BLaER1 (cell line): ENCODE data around the gene SMO.

Experiments used
- H3K27ac ChIP-seq: shearing (Covaris generic); formaldehyde crosslinking; 2 replicates; pipeline ENCODE4 v1.8.1; 2022
- H3K27me3 ChIP-seq: shearing (Covaris generic); formaldehyde crosslinking; 2 replicates; pipeline ENCODE4 v1.8.1; 2022
- H3K36me3 ChIP-seq: shearing (Covaris generic); formaldehyde crosslinking; 2 replicates; pipeline ENCODE4 v1.8.1; 2022
- H3K4me1 ChIP-seq: shearing (Covaris generic); formaldehyde crosslinking; 2 replicates; pipeline ENCODE4 v1.8.1; 2022
- H3K4me2 ChIP-seq: shearing (Covaris generic); formaldehyde crosslinking; 2 replicates; pipeline ENCODE4 v1.8.1; 2022
- H3K4me3 ChIP-seq: shearing (Covaris generic); formaldehyde crosslinking; 2 replicates; pipeline ENCODE4 v1.8.1; 2022
- H3K9ac ChIP-seq: shearing (Covaris generic); formaldehyde crosslinking; 2 replicates; pipeline ENCODE4 v1.8.1; 2022
- H3K9me3 ChIP-seq: shearing (Covaris generic); formaldehyde crosslinking; 2 replicates; pipeline ENCODE4 v1.8.1; 2022
- H4K20me1 ChIP-seq: shearing (Covaris generic); formaldehyde crosslinking; 2 replicates; pipeline ENCODE4 v1.8.1; 2022
- Cebpa-rat ChIP-seq: shearing (Covaris generic); IDR thresholded peaks from 2 replicates; pipeline ENCODE4 v1.8.1; 2022

SMO gene

DNA sequence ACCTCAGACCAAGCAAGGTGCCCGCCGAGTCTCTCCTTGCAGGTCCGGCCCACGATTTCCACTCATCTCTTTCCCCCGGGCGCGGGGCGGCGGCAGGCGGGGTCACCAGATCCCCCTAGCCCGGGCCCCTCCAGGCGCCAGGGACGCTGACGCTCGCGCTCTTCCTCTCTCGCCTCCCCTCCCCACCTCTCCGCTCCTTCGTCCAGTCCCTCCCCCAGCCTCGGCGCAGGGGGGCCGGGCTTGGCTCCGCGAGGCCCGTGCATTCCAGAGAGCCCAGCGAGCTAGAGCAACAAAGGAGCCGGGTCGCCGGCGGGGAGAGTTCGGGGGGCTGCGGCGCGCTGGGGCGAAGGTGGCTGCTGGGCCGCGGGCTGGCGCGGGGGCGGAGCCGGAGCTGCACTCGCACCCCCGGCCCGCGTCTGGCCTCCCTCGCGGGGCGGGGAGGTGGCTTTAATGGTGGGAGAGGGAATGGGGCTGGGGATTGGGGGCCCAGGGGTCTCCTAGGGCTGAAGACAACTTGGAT is at the start of gene SMO:
SMO (plus strand) TSS at position 262 of the 520 bp plus-strand sequence. CDS start 519 bp downstream, outside the sequence.
- Histone ChIP-seq H3K27ac (peak within 1 kb of the TSS; percentile 91), H3K9me3 (no peaks in the 10 kb centered on the region), H3K36me3 (peaks cover 16% of the 10 kb centered on the region), H3K4me3 (peak within 1 kb of the TSS; percentile 96), H3K27me3 (peaks cover 34% of the 10 kb centered on the region), H3K9ac (peak within 1 kb of the TSS; percentile 91), H4K20me1 (peaks cover 32% of the 10 kb centered on the region), H3K4me1 (peaks cover 36% of the 10 kb centered on the region), H3K4me2 (peak within 1 kb of the TSS; percentile 92)
- no peak for TF ChIP-seq Cebpa-rat

DNA sequence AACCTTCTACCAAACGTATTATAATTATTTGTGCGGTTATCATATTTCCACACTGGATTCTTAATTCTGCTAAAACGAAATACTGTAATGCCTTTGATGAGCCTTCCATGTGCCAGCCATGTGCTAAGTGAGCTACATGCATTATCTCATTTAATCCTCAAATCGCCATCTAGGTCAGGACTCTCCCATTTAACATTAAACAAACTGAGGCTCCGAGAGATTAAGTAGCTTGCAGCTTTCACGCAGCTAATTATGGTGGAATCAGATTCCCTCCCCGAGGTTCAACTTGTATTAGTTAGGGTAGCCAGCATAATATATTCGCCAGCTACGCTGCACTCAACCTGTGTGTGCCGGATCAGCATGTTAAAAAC is 44.7 kb upstream of the SMO start:
- Histone ChIP-seq H3K9ac (no peak overlapping the region), H3K4me2 (peak overlapping the region; percentile 92), H3K27ac (no peak overlapping the region), H3K4me1 (peaks cover 54% of the 10 kb centered on the region), H3K27me3 (peaks cover 13% of the 10 kb centered on the region; the same call in 1 of the 2 replicates), H3K36me3 (peaks cover 5% of the 10 kb centered on the region; the same call in 1 of the 2 replicates), H3K4me3 (peak overlapping the region; percentile 88), H4K20me1 (no peaks in the 10 kb centered on the region), H3K9me3 (no peaks in the 10 kb centered on the region)
- TF ChIP-seq Cebpa-rat: no peak

DNA sequence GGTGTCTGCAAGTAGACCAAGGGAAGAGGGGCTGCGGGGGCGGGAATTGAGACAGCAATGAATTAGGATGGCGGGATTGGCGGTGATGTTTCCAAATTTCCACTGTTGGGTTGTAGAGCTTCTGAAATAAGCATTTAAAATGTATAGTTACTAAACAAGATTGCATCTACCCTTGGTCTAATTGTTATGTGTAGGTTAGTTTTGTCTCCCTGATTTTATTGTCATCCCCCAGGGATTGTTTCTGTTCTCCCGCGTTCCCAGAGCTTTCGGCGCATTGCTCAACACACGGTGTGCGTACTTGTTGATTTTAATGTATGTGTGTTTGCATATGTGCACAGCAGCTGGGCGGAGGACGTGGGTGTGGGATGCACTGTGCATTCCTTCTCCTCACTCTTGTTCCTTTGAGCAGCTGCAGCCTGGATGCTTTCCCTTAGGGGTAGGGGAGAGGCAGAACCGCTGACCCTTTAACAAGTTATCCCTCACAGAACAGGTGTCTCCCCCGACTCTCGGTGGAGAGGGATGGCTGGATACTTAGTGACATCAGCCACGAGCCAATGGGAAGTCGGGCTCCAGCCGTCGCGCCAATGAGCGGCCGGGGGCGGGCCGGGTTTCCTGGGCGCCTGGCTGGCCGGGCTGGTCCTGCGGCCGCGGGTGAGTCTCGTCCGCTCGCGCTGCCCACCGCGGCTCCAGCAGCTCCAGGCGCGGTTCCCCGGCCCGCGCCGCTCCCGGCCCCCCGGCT is 44.2 kb upstream of the SMO start, which contains the start of gene TSPAN33:
TSPAN33 (plus strand) TSS at position 613 of the 739 bp plus-strand sequence. CDS start 274 bp downstream, outside the sequence.
- Histone ChIP-seq H3K9me3 (no peaks in the 10 kb centered on the region), H3K27ac (peak within 1 kb of the TSS; percentile 72)
- TF ChIP-seq Cebpa-rat: no peak

DNA sequence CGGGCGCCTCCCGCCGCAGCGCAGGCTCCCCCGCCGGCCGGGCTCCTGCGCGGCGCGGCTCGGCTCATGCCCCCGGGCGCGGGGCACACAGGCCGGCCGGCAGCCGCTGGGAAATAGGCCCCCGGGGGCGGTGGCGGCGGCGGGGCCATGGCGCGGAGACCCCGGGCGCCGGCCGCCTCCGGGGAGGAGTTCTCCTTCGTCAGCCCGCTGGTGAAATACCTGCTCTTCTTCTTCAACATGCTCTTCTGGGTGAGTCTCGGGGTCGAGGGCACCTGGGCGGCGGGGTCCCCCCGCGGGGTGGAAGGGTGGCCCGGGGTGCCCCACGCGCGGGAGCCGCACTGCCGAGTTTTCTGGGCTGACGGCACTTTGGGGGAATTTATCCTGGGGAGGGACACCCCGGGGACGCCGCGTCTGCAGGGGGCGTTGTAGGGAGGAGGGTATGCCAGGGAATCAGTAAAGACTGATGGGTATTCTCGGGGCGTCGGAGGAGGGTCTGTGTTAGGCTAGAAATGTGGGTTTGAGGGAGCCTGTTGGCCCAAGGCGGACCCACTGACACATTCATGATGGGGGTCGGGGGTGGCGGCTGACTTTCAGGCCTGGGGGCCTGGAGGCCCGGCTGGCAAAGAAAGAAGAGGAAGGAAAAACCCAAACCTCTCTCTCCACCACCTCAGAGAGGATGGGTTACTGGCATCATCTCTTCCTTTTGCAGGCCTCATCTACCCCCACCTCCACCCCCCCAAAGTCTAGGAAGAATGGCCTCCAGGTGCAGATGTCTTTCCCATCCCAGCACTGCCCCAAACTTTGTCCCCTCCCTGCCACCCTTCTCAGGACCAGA is 43.4 kb upstream of the SMO start:
- Histone ChIP-seq H3K36me3 (peaks cover 5% of the 10 kb centered on the region; the same call in 1 of the 2 replicates), H3K27me3 (peaks cover 13% of the 10 kb centered on the region; the same call in 1 of the 2 replicates), H3K27ac (peak overlapping the region; percentile 72), H4K20me1 (no peaks in the 10 kb centered on the region; the same call in 1 of the 2 replicates), H3K4me2 (peak overlapping the region; percentile 92), H3K9ac (peak overlapping the region; percentile 82), H3K4me3 (peak overlapping the region; percentile 88), H3K9me3 (no peaks in the 10 kb centered on the region), H3K4me1 (peaks cover 57% of the 10 kb centered on the region)
- TF ChIP-seq Cebpa-rat: no peak

More for the DNA sequence above, 44.2 kb upstream of the SMO start, which contains the start of gene TSPAN33:
- Histone ChIP-seq H3K4me1 (peaks cover 56% of the 10 kb centered on the region), H3K9ac (peak within 1 kb of the TSS; percentile 82), H3K36me3 (peaks cover 5% of the 10 kb centered on the region; the same call in 1 of the 2 replicates), H3K4me2 (peak within 1 kb of the TSS; percentile 92), H4K20me1 (no peaks in the 10 kb centered on the region), H3K27me3 (peaks cover 13% of the 10 kb centered on the region; the same call in 1 of the 2 replicates), H3K4me3 (peak within 1 kb of the TSS; percentile 88)

- Histone ChIP-seq H3K9ac (no peak overlapping the region), H3K4me3 (peak overlapping the region; percentile 88; the same call in 1 of the 2 replicates), H3K4me1 (peaks cover 63% of the 10 kb centered on the region), H3K27me3 (peaks cover 13% of the 10 kb centered on the region; the same call in 1 of the 2 replicates), H3K36me3 (peaks cover 5% of the 10 kb centered on the region; the same call in 1 of the 2 replicates), H3K27ac (no peak overlapping the region), H4K20me1 (no peaks in the 10 kb centered on the region; the same call in 1 of the 2 replicates), H3K4me2 (peak overlapping the region; percentile 92), H3K9me3 (no peaks in the 10 kb centered on the region)
- TF ChIP-seq Cebpa-rat: no peak
These were observed 42.0 kb upstream of the SMO start for GRCh38 chr7:129146237-129146979.

DNA sequence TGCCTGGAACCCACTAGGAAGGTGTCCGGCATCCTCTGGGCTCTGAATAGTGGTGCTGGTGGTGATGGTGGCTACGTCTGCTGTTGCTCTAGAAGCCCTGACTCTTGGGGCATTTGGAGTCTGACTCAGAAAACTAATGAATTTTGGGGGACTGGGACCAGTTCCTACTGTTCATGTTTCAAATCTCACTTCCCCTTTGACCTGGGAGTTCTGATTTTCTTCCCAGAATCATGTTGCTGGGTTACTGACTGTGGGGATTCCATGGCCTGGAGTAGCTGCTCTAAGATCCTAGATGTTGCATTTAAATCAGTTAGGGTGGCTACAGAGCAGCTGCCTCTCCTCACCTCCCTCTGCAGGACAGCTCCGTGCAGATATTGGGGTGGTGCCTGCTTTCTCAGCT is 40.7 kb upstream of the SMO start:
- no peak overlapping the region for H3K9ac ChIP-seq
- no peaks in the 10 kb centered on the region; the same call in 1 of the 2 replicates for H4K20me1 ChIP-seq
- no peak for TF ChIP-seq Cebpa-rat
- H3K4me2 ChIP-seq: no peak overlapping the region
- no peaks in the 10 kb centered on the region for H3K9me3 ChIP-seq
- no peak overlapping the region for H3K4me3 ChIP-seq
- H3K4me1 ChIP-seq: peaks cover 63% of the 10 kb centered on the region
- no peak overlapping the region for H3K27ac ChIP-seq
- H3K27me3 ChIP-seq: peaks cover 13% of the 10 kb centered on the region; the same call in 1 of the 2 replicates
- peaks cover 5% of the 10 kb centered on the region; the same call in 1 of the 2 replicates for H3K36me3 ChIP-seq

- peak overlapping the region; percentile 74 for H3K4me2 ChIP-seq
- peak overlapping the region; percentile 15; the same call in 1 of the 2 replicates for H3K4me3 ChIP-seq
- no peaks in the 10 kb centered on the region for H3K9me3 ChIP-seq
- H3K36me3 ChIP-seq: peaks cover 5% of the 10 kb centered on the region; the same call in 1 of the 2 replicates
- TF ChIP-seq Cebpa-rat: no peak
- no peaks in the 10 kb centered on the region; the same call in 1 of the 2 replicates for H4K20me1 ChIP-seq
- H3K27me3 ChIP-seq: no peaks in the 10 kb centered on the region; the same call in 1 of the 2 replicates
- H3K27ac ChIP-seq: peak overlapping the region; percentile 70
- peaks cover 55% of the 10 kb centered on the region for H3K4me1 ChIP-seq
- H3K9ac ChIP-seq: no peak overlapping the region
These were observed 38.9 kb upstream of the SMO start for GRCh38 chr7:129149511-129149910.

GRCh38 chr7:129150199-129150996 is 38.0 kb upstream of the SMO start:
- Histone ChIP-seq H3K4me2 (peak overlapping the region; percentile 74), H3K27ac (peak overlapping the region; percentile 70), H3K4me1 (peaks cover 52% of the 10 kb centered on the region), H3K9me3 (no peaks in the 10 kb centered on the region), H3K4me3 (peak overlapping the region; percentile 15; the same call in 1 of the 2 replicates), H4K20me1 (no peaks in the 10 kb centered on the region; the same call in 1 of the 2 replicates), H3K9ac (no peak overlapping the region; the same call in 1 of the 2 replicates), H3K27me3 (no peaks in the 10 kb centered on the region), H3K36me3 (peaks cover 5% of the 10 kb centered on the region; the same call in 1 of the 2 replicates)
- no peak for TF ChIP-seq Cebpa-rat
